ENCODE data around the gene CNTN6. TPM values are rescaled to one million over a fixed set of nuclear protein-coding genes. Genes with fewer than 3 reads are reported as not detected.

The CNTN6 gene
- total and polyA plus RNA-seq, 4 donors = 0.01 to 0.05 TPM; not detected in 2

DNA sequence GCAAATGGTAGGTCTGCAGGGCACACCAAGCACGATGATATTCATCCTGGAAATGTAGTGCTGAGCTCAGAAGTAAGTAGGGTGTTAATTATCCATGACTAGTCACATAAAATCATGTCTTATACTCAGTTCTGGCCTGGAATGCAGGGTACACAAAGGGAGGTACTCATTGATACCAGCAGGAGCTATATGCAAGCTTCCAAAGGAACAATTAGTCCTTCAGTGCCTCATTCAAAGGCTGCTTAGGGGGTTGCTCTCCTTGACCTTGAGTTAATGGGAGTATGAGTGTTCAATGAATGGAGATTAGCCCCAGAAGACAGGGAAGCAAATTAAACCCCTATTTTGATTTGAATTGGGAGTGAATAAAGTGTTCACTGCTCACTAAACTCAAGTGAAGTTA lies 38.3 kb downstream of the CNTN6 start (continued):
- TF ChIP-seq TAF1 (conservative IDR thresholded peaks at IDR 0.05) (no peak), RXRA (IDR thresholded peaks at IDR 0.05) (no peak), HNF4G (IDR thresholded peaks at IDR 0.05) (no peak), EGR1 (IDR thresholded peaks at IDR 0.05; ENCODE audit: low read depth in 2 of 2) (no peak), YY1 (IDR thresholded peaks at IDR 0.05) (no peak)
- TF ChIP-seq, protein P1, sequence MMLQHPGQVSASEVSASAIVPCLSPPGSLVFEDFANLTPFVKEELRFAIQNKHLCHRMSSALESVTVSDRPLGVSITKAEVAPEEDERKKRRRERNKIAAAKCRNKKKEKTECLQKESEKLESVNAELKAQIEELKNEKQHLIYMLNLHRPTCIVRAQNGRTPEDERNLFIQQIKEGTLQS (IDR thresholded peaks at IDR 0.05) = no peak

DNA sequence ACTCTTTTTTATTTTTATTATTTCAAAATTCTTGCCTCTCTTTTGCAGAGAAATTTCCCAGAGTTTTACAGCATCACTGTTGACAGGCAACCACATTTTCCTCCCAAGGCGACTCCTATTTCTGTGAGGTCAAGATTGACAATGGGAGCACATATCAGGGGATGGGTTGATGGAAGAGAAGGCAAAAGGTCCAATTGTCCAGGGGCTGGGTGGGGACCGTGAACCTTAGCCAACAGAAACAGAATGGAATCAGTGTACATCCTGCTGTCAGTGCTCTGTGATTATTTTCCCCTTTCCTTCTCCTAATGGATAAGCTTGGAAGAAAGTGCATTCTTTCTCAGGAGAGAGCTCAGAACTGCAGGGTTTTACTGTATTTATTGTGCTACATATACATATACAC lies 42.4 kb downstream of the CNTN6 start:
- Histone ChIP-seq H3K27me3 (ENCODE audit: control insufficient read depth in 4 of 4, insufficient read depth in 4 of 4, low read length in 3 of 4) (no peaks in the 10 kb centered on the region), H3K27ac (ENCODE audit: low read depth in 1 of 2, low read length in 2 of 2) (no peak overlapping the region), H3K4me1 (ENCODE audit: control insufficient read depth in 4 of 4, insufficient read depth in 4 of 4, low read length in 3 of 4) (no peaks in the 10 kb centered on the region), H3K36me3 (ENCODE audit: control insufficient read depth in 4 of 4, insufficient read depth in 3 of 4, low read depth in 1 of 4, low read length in 3 of 4) (no peaks in the 10 kb centered on the region), H3K9me3 (ENCODE audit: control insufficient read depth in 4 of 4, low read length in 3 of 4) (no peaks in the 10 kb centered on the region), H3K4me3 (ENCODE audit: low read depth in 1 of 3, low read length in 3 of 3) (no peak overlapping the region), H3K9ac (ENCODE audit: low read depth in 1 of 2, low read length in 2 of 2) (no peak overlapping the region)
- TF ChIP-seq SP1 (IDR thresholded peaks at IDR 0.05) (no peak), JUND (IDR thresholded peaks at IDR 0.05) (no peak), HNF4A (conservative IDR thresholded peaks at IDR 0.05) (no peak), RXRA (IDR thresholded peaks at IDR 0.05) (no peak)
- TF ChIP-seq, protein P2, sequence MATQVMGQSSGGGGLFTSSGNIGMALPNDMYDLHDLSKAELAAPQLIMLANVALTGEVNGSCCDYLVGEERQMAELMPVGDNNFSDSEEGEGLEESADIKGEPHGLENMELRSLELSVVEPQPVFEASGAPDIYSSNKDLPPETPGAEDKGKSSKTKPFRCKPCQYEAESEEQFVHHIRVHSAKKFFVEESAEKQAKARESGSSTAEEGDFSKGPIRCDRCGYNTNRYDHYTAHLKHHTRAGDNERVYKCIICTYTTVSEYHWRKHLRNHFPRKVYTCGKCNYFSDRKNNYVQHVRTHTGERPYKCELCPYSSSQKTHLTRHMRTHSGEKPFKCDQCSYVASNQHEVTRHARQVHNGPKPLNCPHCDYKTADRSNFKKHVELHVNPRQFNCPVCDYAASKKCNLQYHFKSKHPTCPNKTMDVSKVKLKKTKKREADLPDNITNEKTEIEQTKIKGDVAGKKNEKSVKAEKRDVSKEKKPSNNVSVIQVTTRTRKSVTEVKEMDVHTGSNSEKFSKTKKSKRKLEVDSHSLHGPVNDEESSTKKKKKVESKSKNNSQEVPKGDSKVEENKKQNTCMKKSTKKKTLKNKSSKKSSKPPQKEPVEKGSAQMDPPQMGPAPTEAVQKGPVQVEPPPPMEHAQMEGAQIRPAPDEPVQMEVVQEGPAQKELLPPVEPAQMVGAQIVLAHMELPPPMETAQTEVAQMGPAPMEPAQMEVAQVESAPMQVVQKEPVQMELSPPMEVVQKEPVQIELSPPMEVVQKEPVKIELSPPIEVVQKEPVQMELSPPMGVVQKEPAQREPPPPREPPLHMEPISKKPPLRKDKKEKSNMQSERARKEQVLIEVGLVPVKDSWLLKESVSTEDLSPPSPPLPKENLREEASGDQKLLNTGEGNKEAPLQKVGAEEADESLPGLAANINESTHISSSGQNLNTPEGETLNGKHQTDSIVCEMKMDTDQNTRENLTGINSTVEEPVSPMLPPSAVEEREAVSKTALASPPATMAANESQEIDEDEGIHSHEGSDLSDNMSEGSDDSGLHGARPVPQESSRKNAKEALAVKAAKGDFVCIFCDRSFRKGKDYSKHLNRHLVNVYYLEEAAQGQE (IDR thresholded peaks at IDR 0.05) = no peak
- TF ChIP-seq, protein P1 (IDR thresholded peaks at IDR 0.05) = no peak
- no peak for DNase-seq (ENCODE audit: low spot score)
- 52% methylated on average over 2 of the region's 2 CpGs for WGBS

DNA sequence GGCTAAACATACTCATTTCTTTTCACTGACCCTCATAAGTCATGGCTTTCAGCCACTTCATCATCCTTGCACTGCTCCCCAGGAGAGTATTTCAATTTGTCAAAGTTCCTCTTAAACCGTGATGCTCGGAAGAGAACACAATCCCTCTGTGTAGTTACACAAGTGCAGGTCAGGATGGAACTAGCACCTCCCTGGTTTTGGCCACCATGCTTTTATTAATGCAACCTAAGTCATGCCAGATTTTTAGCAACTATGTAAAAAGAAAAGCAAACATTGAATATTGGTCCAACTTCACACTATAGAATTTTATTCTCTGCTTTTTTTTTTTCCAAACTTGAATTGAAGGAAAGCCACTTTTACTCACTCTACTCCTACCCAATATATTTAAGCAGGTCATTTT lies 45.2 kb downstream of the CNTN6 start:
- TF ChIP-seq JUND (IDR thresholded peaks at IDR 0.05) (no peak), HNF4A (conservative IDR thresholded peaks at IDR 0.05) (no peak), FOXA2 (IDR thresholded peaks at IDR 0.05) (no peak), EGR1 (IDR thresholded peaks at IDR 0.05; ENCODE audit: low read depth in 2 of 2) (no peak), RXRA (IDR thresholded peaks at IDR 0.05) (no peak), YY1 (IDR thresholded peaks at IDR 0.05) (no peak), TAF1 (conservative IDR thresholded peaks at IDR 0.05) (no peak), SP1 (IDR thresholded peaks at IDR 0.05) (no peak)
- TF ChIP-seq, protein P3, sequence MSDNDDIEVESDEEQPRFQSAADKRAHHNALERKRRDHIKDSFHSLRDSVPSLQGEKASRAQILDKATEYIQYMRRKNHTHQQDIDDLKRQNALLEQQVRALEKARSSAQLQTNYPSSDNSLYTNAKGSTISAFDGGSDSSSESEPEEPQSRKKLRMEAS (IDR thresholded peaks at IDR 0.05) = no peak
- WGBS = 84% methylated on average over 2 of the region's 2 CpGs
- Histone ChIP-seq H3K27me3 (ENCODE audit: control insufficient read depth in 4 of 4, insufficient read depth in 4 of 4, low read length in 3 of 4) (peaks cover 0 to 2% (median 0%) of the 10 kb centered on the region in 4 donors), H3K36me3 (ENCODE audit: control insufficient read depth in 4 of 4, insufficient read depth in 3 of 4, low read depth in 1 of 4, low read length in 3 of 4) (no peaks in the 10 kb centered on the region), H3K4me1 (ENCODE audit: control insufficient read depth in 4 of 4, insufficient read depth in 4 of 4, low read length in 3 of 4) (no peaks in the 10 kb centered on the region), H3K4me3 (ENCODE audit: low read depth in 1 of 3, low read length in 3 of 3) (no peak overlapping the region), H3K27ac (ENCODE audit: low read depth in 1 of 2, low read length in 2 of 2) (no peak overlapping the region), H3K9ac (ENCODE audit: low read depth in 1 of 2, low read length in 2 of 2) (no peak overlapping the region), H3K9me3 (ENCODE audit: control insufficient read depth in 4 of 4, low read length in 3 of 4) (no peaks in the 10 kb centered on the region)
- DNase-seq (ENCODE audit: low spot score) = no peak

DNA sequence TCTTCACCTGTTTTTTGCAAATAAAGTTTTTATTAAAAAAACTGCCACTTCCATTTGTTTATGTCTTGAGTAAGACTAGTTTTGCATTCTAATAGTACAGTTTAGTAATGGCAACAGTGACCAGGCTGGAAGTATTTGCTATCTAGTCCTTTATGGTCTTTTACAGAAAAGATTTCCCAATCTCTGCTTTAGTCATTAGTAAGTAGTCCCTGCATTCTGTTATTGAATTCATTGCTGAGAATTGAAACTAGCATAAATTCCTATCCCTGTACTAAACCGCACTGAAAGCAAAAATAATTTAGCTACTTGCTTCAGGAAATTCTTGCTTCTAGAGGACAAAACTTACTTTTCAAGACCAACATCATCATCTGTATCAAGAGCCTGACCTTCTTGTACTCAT lies 46.2 kb downstream of the CNTN6 start:
- Histone ChIP-seq H3K9ac (ENCODE audit: low read depth in 1 of 2, low read length in 2 of 2) (no peak overlapping the region), H3K36me3 (ENCODE audit: control insufficient read depth in 4 of 4, insufficient read depth in 3 of 4, low read depth in 1 of 4, low read length in 3 of 4) (no peaks in the 10 kb centered on the region), H3K4me3 (ENCODE audit: low read depth in 1 of 3, low read length in 3 of 3) (no peak overlapping the region), H3K27me3 (ENCODE audit: control insufficient read depth in 4 of 4, insufficient read depth in 4 of 4, low read length in 3 of 4) (peaks cover 0 to 2% (median 0%) of the 10 kb centered on the region in 4 donors), H3K4me1 (ENCODE audit: control insufficient read depth in 4 of 4, insufficient read depth in 4 of 4, low read length in 3 of 4) (no peaks in the 10 kb centered on the region), H3K9me3 (ENCODE audit: control insufficient read depth in 4 of 4, low read length in 3 of 4) (no peaks in the 10 kb centered on the region), H3K27ac (ENCODE audit: low read depth in 1 of 2, low read length in 2 of 2) (no peak overlapping the region)
- DNase-seq (ENCODE audit: low spot score) = no peak
- no peak for TF ChIP-seq RXRA (IDR thresholded peaks at IDR 0.05)
- TF ChIP-seq, protein P1 (IDR thresholded peaks at IDR 0.05) = no peak
- TF ChIP-seq, protein P4, sequence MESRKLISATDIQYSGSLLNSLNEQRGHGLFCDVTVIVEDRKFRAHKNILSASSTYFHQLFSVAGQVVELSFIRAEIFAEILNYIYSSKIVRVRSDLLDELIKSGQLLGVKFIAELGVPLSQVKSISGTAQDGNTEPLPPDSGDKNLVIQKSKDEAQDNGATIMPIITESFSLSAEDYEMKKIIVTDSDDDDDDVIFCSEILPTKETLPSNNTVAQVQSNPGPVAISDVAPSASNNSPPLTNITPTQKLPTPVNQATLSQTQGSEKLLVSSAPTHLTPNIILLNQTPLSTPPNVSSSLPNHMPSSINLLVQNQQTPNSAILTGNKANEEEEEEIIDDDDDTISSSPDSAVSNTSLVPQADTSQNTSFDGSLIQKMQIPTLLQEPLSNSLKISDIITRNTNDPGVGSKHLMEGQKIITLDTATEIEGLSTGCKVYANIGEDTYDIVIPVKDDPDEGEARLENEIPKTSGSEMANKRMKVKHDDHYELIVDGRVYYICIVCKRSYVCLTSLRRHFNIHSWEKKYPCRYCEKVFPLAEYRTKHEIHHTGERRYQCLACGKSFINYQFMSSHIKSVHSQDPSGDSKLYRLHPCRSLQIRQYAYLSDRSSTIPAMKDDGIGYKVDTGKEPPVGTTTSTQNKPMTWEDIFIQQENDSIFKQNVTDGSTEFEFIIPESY (IDR thresholded peaks at IDR 0.05) = no peak
- WGBS = 43% methylated on average over 1 of the region's 1 CpG

All from liver (tissue), 9 donors.